HG03060 (cell line): ENCODE data around the gene PITPNC1.
"Not testable (repeated sequence)": the region's sequence is repeated elsewhere in the genome, so short reads cannot be mapped to it uniquely, and the experiment has no call there.

ENCODE experiments used
- ATAC-seq: cut with Tn5 transposase; IDR thresholded peaks from one replicate; pipeline ENCODE4 v1.9.1; 2021; ENCODE audit warnings: low read depth, moderate number of reproducible peaks; ENCODE audit not compliant: unreplicated experiment

The PITPNC1 gene

DNA sequence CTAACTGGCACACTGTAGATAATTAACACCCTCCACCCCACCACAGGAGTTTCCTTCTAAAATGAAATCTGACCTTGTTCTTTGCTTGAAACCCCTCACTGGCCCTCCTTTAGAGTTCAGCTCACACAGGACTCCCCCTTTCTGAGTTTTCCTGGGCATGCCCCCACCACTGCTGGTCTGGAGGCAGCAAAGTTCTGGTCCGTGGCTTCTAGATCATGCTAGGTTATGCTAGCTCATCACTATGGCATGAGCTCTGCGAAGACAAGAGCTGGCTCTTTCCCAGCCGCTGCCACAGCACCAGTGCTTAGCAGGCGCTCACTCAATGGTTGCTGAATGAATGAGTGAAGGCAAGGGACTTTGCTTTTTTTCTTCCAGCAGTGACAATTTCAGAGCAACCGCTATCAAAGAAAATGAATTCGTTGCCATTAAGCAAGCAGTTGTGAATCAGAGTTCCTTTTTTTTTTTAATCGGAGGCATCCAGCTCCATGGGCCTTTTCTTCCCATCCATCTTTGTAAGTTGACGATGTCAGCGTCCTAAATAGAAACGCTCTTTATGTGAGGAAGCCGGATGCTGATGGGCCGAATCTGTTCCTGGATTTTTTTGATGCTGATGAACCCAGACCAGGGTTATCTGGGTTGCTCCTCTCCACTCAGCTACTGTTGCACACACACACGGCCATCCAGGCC is 259.9 kb downstream of the PITPNC1 start:
- no peak for ATAC-seq

DNA sequence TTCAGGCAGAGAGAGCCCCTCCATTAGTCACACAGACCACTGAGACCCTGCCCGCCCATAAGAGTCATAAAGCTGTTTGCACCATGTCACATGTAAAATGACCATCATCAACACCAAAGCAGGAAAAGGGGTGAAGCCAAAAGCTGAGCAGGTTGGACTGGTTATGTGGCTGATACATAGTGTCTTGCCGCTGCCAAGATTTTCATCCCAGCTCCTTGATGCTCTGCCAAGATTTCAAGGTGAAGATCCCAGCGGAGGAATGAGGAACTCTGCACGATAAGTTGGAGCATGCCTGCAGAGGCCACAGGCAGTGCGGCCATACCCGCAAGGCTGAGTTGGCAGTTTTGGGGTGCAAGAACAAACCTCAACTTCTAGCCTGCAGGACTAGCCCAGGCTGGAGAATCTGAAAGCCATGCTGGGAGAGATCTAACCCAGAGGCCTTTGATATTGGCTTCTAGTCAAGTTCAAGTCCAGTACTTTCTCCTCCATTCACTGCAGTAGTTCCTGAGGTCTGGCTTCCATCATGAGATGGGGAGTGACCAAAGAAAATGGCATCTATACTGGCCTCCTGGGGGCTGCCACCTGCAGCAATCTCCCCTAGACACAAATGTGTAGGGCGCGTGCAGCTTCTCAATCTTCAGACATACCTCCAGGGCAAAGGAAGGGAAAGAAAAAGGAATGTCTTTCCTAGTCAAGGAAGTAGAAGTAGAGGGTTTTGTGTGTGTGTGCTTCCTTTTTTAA is 261.0 kb downstream of the PITPNC1 start:
- no peak for ATAC-seq

DNA sequence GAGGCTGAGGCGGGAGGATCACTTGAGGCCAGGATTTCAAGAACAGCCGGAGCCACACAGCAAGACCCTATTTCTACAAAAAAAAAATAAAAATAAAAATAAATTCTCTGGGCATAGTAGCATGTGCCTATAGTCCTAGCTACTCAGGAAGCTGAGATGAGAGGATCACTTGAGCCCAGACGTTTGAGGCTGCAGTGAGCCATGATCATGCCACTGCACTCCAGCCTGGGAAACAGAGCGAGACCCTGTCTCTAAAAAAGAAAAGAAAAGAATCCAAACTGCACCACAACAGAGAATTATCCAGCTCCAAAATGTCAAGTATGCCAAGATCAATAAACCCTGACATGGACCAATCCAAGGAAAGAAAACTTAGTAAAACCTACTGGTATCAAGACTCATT is 261.8 kb downstream of the PITPNC1 start:
- no peak for ATAC-seq

DNA sequence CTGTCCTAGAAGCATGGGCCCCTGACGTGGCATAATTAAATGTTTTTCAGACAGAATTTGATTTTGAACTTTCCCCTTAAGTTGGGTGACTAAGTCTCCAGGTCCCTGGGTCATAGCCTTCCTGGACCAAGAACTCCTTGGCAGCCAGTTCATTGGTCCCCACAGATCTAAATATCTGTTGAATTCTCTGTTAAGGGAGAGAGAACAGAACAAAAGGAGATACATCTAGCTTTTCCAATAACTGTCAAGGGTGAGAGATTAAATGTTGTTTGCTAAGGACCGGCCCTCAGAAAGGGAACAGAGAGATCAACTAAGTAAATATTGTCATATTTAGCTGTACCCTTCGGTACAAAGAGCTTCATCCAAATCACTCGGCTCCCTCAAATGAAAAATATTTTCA is 262.5 kb downstream of the PITPNC1 start:
- ATAC-seq = no peak

DNA sequence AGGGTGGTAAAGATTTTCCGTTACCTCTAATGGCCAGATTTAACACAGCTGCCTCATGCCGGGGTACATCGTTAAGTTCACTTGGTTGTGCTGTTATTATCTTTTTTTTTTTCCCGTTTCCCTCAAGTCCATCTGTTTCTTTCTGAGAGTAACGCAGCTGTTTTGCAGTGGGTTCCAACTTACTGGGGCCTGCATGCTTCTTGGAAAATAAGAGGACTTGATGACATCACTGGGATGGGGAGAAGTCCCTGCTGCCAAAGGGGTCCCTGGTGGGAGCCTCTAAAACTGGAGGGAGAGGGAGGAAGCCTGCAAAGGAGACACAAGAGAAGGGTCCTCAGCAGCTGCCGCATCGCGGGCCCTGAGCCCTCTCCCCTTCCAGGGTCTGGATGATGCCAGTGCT is 262.9 kb downstream of the PITPNC1 start:
- ATAC-seq = no peak

DNA sequence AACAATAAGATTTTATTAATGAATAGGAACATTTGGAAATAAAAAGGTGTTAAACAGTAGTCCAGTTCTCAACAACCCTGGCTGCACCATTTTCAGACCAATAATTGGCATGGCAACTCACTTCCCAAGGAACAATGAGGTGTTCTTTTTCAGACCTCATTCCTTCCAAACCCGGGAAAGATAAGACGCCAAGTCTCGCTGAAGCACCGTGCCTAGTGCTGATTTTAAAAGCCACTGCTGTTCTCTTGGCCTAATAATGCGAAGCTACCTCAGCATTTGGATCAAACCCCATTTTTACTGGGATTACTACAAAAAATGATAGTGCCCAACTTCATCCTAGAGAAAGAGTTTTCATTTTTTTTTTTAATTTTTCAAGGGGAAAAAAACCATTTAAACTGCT is 265.4 kb downstream of the PITPNC1 start:
- ATAC-seq = no peak

DNA sequence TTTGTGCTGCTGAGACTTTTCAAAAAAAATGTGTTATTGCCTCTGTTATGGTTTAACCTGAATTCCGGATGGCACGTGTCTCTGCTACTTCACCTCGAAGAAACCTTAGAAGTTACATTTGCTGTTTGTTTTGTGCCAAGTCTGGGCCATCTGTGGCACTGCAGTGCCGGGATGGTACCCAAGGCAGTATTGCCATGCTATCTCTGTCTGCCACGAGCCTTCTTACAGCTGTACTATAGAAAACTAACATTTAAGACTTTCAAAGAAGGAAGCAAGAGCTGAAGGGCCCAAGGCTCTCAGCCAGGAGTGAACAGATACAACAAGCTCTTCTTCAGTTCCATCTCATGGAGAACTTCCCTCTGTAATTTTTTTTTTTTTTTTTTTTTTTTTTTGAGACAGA is 267.0 kb downstream of the PITPNC1 start:
- no peak for ATAC-seq

DNA sequence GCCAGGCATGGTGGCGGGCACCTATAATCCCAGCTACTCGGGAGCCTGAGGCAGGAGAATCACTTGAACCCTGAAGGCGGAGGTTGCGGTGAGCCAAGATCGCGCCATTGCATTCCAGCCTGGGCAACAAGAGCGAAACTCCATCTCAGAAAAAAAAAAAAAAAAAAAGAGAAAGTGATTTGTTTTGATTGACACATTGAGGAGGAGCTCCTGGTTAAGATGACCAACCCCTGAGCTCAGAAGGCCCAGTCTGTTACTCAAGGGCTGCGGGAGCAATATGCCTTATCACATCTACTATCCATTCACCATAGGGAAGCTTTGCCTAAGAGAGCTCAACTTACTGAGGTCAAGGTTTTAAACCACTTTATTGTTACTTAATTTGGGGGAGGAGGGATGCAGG is 268.1 kb downstream of the PITPNC1 start:
- ATAC-seq = not testable (repeated sequence)

DNA sequence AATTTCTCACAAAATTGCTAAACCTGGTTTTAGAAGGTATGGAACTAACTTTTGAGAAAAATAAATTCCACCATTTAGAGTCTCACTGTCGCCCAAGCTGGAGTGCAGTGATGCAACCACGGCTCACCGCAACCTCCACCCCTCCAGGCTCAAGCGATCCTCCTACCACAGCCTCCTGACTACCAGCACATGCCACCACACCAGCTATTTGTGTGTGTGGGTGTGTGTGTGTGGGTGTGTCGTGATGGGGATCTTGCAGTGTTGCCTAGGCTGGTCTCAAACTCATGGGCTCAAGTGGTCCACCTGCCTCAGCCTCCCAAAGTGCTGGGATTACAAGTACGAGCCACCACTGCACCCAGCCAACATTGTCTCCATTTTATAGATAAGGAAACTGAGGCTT is 269.4 kb downstream of the PITPNC1 start:
- ATAC-seq = no peak

DNA sequence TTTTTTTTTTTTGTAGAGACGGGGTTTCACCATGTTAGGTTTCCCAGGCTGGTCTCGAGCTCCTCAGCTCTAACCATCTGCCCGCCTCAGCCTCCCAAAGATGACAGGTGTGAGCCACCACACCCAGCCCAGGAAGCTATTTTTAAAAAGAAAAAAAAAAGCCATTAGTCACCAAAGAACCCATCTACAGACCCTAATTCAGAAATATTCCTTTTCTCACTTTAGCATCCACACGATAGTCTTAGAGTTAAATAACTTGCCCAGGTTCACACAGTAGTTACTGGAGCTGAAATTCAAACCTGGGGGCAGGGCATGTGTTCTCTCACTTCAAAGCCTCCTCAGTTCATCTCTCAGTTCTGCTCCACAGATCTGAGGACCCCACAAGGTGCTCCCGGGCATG is 270.4 kb downstream of the PITPNC1 start:
- ATAC-seq = no peak

DNA sequence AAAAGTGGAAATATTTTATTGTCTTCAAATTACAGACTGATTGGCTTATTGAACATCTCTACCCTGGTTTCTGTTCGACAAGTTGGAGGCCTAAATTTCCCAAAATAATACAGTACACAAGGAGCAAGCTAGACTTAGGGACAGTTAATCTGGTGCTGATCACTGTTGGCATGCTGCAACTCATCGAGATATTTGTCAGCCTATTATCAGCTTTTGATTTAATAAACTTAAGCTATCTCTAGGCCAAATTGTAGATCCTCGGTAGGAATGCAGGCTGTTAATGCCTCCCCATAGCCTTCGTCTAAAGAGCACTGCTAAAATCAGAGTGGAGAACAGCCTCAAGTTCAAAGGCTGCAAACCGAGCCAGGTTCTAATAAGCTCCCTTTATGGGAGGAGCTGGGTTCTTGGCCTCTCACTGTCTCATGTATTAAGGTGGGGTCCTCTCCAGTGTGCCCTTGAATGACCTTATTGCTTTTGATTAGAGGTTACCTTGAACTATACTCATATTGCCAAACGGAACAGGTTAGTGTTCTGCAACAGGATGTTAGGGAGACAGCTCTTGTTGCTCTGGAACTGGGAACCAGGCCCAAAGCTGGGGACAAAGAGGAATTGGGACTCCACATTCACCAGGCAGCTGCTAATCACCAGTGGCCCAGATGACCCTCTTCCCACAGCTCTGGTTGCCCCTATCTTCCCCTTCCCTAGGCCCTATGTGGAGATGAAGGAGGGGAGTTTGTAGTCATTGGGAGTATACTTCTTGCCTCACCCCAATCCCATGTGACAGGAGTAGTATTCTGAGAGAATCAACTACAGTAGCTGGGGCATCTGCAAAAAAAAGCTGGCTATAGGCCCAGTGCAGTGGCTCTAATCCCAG is 271.2 kb downstream of the PITPNC1 start:
- no peak for ATAC-seq

DNA sequence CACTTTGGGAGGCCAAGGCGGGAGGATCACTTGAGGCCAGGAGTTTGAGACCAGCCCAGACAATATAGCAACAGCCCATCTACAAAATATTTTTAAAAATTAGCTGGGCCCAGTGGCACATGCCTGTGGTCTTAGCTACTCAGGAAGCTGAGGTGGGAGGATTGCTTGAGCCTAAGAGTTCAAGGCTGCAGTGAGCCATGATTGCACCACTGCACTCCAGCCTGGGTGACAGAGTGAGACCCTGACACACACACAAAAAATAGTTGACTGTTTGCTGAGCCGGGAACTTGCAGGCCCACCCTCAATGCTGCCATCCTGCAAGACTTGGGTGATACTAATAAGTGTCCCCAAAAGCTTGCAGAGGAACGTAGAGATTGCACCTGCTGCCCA is 271.8 kb downstream of the PITPNC1 start:
- not testable (repeated sequence) for ATAC-seq

DNA sequence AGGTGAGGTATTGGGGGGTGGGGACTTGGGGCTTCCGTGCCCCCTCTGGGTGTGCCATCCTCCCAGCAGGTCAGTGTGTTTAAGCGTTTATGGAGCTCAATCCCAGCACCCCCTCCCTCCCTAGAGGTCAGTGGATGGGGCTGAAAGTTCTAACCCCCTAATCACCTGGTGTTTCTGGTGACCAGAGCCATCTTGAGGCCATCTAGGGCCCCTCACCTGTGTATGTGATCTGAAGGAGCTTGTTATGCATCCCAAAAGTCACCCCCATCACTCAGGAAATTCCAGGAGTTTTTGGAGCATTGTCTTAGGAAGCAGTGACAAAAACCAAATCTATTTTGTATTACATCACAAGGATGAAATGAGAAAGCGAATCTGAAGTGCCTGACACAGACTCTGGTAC is 272.8 kb downstream of the PITPNC1 start:
- no peak for ATAC-seq

DNA sequence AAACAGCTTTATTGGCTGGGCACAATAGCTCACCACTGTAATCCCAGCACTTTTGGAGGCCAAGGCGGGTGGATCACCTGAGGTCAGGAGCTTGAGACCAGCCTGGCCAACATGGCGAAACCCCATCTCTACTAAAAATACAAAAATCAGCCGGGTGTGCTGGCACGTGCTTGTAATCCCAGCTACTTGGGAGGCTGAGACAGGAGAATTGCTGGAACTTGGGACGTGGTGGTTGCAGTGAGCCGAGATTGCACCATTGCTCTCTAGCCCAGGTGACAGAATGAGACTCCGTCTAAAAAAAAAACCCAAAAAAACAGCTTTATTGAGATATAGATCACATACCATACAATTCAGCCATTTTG is 274.1 kb downstream of the PITPNC1 start:
- ATAC-seq = not testable (repeated sequence)

DNA sequence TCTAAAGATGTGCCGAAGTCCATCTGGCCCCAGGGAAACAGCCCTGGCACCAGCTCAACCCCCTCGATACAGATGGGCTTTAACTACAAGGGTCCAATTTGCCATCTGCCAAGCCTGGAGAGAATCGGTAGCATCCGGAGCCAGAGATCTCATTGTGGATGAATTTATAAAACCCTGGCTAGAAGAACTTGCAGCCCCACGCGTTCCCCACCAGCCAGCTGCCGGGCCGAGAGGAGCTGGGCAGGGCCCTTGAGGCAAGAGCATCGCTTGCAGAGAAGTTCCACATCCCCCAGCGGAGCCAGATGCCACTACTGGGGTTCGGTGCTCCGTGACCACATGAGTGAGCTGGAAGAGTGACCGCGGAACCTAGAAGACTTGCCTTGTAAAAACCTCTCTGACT is 275.4 kb downstream of the PITPNC1 start:
- ATAC-seq = no peak

DNA sequence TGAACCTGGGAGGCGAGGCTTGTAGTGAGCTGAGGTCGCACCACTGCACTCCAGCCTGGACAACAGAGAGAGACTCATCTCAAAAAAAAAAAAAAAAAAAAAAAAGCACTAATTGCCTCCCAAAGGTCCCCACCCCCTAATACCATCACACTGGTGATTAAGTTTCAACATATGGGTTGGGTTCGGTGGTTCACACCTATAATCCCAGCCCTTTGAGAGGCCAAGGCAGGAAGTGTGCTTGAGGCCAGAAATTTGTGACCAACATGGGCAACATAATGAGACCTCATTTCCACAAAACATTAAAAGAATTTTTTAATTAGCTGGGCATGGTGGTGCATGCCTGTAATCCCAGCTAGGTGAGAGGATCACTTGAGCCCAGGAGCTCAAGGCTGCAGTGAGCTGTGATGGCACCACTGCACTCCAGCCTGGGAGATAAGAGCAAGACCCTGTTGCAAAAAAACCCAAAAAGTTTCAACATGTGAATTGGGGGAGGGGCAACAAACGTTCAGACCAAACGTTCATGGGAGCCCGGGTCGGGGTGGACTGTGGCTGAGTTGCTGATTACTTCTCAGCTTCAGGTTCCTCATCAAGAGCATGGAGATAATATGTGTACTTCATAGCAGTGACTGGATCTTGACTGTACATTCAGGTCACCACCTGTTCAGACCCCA is 278.5 kb downstream of the PITPNC1 start:
- ATAC-seq = no peak

DNA sequence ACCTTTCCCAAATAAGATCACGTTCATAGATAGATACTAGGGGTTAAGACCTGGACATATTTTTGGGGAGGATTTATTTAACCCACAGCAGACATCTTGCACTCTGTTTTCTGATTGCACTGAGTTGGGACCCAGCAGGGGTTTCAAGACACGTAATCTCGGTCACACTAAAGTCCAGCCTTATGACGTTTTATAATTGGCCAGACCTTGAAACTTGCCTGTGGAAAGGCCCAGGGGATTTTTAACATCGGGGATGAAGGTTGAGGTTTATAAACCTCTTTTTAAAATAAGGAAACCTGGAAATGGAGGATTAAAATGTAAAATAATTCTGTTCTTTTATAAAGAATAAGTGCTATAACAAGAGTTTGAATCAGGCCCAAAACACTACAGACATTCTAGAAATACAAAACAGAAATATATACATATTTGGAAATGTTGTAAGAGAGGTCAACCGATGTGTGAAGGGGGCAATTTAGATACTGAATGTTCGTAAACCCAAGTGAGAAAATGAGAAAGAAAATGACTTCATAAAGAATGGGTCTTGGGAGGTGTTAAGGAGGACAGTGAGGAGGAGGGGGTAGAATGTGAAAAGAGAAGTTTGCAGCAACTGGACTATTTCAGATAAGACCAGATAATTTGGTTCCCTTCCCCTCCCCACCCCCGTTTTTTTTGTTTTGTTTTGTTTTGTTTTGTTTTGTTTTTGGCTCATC is 279.6 kb downstream of the PITPNC1 start:
- ATAC-seq = no peak

DNA sequence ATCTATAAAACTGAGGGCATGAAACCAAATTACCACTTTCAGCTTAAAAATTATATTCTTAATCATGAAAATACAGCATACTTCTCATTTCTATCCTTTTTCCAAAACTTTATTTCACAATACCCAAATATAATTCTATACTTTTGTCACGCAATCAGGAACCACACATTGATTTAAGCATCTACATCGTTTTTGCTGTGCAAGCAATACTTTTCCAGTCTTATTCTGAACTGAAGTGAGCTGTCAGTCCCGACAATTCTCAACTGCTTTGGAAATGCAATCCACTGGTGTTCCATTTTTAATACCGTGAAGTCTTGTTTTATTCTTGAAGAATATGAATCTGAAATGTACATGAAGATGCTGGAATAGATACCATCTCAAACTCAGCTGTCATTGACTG is 280.5 kb downstream of the PITPNC1 start:
- no peak for ATAC-seq

DNA sequence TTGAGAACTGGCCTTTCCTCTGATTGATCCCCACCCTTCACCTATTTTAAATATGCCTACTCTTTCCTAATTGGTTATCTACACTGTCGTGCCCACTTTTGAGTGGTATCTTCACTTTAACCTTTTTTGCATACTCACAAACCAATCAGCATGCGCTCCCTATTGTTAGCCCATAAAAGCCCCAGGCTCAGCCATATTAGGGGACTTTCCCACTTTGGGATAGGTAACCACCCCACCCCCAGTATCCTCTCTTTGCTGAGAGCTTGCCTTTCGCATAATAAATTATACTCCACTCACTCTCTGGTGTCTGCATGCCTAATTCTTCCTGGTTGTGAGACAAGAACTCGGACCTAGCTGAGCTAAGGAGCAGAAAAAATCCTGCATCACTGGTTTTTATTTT is 281.2 kb downstream of the PITPNC1 start:
- no peak for ATAC-seq

DNA sequence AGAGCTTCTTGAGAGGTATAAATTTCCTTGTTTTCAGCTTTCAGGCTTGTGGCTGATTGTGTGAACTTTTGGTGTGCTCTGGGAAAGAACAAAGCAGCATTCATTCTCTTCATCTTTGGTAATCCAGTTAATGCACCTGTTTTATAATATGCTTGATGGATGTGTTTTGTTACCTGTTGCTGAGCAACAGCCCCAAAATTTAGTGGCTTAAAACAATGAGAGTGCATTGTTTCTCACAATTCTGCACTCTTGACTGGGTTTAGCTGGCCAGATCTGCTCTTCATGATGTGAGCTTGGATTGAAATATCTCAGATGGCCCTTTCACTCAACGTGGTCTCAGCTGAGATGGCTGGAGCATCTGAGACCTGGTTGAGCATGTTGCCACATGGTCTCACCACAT is 281.9 kb downstream of the PITPNC1 start:
- no peak for ATAC-seq
